ENCODE results near the gene RIT1.

RIT1 gene, protein sequence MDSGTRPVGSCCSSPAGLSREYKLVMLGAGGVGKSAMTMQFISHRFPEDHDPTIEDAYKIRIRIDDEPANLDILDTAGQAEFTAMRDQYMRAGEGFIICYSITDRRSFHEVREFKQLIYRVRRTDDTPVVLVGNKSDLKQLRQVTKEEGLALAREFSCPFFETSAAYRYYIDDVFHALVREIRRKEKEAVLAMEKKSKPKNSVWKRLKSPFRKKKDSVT

DNA sequence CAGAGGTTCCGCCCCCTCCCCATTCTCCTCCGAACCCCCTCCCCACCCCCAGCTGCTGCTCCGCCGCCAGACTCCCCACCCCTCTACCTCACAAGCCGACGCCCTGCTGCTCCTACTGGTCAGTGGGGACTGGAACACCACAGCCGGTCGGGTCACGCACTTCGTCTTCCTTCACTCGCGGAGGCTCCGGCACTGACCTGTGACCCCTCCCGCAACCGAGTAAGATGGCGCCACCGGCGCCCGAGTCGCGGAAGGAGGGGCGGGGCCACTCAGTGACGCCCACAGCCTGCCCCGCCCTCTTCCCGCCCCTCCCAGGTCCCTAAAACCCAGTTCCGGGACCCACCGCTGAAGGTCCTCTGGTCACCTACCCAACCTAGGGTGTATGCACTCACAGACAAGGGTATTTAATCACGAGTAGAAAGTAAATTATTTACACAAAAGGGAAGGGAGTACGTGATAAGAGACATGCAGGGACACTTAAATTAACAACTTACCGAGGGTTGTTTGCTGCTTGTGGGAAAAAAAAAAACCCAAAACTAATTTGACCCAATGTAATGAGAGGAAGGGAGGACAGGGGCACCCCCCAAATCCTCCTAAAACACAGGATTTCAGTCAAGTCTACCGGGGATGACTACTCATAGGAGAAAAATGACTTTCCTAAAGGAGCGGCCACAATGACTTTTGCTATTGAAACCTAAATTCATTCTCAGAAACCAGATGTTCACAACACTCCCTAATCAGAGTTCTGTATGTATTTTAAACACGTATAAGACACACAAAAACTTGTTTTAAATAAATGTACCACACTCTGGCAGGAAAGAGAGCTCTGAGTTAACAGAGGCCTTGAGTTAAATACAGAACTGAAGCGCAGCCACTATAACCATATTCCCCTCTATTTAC lies at the start of gene RIT1:
TSS of gene RIT1 (minus strand) at position 194 of the 900 bp plus-strand sequence. CDS start 588 bp downstream, outside the sequence.
- peak; percentile 83 for DNase-seq (ENCODE audit: low read depth)

DNA sequence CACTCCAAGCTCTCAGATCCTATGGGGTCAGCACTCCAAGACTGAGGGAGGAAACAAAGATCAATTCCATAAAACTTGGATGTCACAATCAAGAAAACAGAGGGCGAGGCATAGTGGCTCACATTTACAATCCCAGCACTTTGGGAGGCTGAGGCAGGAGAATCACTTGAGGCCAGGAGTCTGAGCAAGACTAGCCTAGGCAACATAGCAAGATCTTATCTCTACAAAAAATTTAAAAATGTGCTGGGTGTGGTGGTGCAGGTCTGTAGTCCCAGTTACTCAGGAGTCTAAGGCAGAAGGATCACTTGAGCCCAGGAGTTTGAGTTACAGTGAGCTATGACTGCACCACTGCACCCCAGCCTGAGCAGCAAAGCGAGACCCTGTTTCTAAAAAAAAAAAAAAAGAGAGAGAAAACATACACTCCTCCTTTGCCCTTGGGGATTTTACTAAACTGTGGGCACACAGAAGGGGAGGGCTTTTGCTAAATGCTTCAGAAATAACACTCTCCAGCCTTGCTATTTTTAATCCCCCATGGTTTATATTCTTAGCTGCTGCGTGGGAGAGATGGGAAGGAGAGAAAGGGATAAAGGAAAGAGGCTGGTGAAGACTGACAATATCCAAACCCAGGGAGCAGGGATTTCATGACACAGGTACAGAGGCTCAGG lies 49.1 kb upstream of the RIT1 start:
- no peak for DNase-seq (ENCODE audit: low read depth)

DNA sequence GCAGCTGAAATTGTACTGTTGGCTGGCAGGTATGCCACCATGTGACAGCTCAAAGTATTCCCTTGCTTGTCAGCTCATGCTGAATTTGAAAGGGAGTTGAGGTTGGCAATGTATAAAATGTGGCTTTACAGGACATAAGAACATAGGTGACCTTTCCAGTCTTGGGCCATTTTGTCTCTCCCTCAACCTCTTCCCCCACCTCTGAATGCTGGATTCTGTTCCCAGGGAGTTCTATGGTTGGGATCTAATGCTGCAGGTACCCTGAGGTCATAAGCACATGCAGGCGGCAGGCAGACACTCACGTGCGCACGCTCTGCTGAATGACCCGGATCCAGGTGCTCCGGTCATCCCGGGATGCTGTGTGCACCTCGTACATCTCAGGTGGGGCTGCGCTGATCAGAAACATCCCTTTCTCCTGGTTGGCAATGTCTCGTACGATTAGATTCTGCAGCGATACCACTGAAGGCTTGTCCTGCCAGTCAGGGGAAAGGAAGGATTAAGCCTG lies 46.3 kb upstream of the RIT1 start:
- no peak for DNase-seq (ENCODE audit: low read depth)

DNA sequence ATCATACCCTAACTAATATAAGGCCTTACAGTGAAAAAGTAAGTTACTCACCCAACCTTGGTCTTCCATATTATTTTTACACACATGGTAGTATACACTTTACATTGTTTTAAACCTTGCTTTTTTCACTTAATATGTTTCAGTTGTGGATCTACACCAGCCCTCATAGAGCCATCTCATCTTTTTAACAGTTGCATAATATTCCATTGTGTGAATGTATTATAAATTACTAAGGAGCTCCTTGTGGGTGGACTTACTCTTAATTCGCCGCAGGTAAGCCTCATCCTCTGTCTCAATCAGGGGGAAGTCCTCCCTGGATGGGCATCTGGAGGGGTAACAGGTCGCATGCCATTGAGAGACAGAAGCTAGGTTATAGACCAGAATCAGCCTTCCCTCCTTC lies 43.5 kb upstream of the RIT1 start:
- DNase-seq (ENCODE audit: low read depth): no peak

DNA sequence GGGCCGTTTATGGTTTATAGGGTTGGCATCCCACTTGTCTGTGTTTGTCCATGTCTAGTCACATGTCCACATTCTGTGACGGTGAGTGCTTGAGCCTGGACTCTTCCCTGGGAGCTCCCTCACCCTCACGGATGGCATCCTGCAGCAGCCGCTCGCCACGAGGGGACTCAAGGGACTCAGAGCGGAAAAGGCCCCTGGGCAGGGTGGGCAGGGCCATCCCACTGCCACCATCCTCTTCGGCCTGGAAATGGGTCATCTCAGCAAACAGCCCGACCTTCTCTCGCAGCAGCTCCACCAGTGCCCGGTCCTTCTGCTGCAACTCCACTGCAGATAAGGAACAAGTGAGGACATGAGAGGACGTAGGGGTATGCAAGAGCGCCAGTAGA lies 41.3 kb upstream of the RIT1 start:
- DNase-seq (ENCODE audit: low read depth): no peak

DNA sequence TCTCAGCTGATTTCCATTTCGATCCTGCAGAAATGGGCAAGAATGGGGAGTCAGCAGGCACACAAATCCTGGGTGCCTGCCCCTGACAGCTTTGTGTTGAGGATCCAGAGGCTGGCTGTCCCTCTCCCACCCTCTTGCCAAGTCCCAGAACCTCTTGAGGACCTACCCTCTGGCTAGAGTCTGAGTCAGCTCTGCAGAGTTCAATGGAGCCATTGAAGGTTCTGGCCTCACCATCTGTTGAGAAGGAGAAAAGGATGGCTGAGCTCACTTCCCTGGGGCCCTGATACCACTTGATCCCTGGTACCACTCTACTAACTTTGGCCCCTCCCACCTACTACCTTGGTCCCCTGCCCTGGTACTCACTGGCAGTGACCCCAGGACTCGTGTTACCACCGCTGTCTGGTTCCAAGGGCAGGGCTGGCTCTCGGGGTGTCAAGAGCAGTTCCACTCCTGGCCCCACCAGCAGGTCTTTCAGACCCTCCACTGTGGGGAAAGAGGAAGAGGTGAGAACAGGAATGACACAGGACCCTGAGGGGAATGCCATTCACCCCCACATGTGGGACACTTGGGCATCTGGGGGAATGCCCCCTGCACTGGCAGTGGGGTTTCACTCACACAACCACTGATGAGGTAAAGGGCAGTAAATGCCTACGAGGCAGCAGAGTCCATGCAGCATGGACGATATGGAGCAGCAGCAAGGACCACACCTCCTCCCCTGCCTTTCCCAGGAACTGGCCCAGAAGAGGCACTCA lies 40.8 kb upstream of the RIT1 start:
- DNase-seq (ENCODE audit: low read depth): no peak

DNA sequence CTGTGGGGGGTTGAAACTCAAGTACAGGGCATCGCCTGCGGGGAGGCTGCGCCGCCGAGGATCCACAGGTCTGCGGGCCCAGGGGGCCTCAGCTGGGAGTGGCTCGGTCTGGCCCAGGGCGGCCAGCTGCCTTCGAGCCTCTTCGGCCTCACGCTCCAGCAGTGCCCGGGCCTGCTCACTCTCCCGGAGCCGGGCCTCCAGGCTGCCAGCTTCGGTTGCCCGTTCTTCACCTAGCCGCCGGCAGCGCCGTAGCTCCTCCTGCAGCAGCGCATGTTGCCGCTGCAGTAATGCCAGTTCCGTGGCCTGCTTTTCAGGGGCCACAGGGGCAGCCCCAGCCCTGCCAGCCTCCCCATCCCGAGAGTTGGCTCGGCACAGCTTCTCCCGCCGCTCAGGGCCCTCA lies 39.7 kb upstream of the RIT1 start:
- DNase-seq (ENCODE audit: low read depth): no peak

DNA sequence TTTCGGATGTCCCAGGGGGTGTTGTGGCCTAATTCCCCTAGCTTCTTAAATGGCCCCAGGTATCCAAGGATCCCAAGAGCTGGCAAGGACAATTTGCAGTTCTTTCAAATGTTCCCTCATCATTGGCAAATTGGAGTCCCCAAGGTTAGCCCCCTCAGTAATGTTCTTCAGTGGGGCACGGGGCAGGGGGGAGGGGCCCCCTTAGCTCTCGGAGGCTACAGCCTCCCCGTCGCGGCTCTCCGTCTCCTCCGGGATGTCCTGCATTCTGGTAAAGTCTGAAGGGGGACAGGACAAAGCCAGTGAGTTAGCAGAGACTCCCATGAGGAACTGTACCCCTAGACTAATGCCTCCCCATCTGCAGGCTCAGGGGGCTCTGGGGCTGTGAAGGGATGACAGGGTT lies 36.6 kb upstream of the RIT1 start:
- DNase-seq (ENCODE audit: low read depth): no peak

DNA sequence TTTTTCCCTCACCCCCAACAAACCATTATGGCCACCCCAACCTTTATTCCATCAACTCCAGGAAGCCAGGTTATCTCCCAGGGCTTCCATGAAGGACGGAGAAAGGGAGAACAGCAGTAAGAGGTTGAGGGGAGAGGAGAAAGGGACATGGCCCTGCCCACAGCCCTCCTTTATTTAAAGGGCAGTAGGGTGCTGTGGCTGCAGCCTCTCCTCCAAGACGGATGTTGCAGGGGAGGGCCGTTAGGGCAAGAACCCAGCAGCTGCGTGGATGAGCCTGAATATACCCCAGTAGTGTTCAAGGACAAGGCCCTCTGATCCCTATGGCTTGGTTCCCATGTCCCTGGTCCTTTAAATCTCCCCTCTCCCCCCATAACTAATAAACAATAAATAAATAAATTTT lies 36.1 kb upstream of the RIT1 start:
- no peak for DNase-seq (ENCODE audit: low read depth)

DNA sequence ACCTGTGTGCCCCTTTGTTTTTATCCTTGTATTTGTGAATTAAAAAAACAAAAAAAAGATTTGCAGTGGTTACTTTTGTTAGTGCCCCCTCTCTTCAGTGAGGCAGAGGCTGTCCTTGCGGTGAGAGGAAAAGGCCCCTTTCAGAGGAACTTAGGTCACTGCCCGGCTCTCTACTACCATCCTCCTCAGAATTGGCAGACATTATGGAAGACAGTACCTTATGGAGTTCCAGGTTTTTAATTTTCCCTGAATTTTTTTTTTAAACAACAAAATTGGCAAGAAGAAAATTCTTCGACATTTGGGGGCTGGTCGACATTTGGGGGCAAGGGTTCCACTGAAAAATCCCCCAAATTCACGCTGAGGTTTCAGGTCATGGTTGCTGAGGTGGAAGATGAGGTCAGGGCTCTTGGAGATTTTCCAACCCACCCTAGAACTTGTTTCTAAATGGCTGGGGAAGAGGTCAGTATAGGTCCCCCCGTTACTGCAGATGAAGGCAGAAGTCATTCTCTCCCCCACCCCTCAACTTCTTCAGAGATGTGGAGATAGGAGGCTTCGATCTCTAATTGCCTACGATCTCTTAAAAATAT lies 35.6 kb upstream of the RIT1 start:
- no peak for DNase-seq (ENCODE audit: low read depth)

DNA sequence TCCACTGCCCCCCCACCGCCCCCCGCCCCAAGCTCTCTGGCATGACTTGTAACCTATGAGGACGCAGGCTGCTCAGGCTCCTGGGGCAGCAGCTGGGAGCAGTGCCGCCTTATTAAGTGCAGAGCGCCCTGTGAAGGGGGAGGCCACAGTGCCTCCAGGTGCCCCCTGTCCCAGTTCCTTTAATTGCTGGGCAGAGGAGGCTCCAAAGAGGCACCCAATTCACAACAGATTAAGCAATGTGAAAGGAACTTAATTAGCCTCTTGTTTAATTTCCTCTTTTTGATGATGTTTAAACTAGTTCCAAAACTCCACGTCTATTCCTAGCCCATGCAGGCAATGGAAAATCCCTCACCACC lies 33.3 kb upstream of the RIT1 start:
- DNase-seq (ENCODE audit: low read depth): peak; percentile 23

DNA sequence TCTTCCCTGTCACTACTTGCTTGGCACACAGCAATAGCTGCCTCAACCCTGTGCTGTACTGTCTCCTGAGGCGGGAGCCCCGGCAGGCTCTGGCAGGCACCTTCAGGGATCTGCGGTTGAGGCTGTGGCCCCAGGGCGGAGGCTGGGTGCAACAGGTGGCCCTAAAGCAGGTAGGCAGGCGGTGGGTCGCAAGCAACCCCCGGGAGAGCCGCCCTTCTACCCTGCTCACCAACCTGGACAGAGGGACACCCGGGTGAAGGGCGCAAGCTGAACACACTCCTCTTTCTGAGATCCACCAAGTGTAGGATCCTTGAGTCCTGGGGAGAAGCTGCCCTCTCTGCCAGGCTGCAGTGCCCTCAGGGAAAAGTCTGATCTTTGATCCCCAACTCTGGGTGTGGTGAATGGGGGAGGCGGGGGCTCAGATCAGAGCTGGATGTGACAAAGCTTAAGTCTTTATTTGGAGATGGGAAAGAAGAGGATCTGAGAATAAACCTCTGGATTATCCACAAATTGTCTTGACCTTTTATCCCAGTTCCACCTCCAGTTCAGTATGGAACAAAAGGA lies 31.5 kb upstream of the RIT1 start:
- peak; percentile 32 for DNase-seq (ENCODE audit: low read depth)

DNA sequence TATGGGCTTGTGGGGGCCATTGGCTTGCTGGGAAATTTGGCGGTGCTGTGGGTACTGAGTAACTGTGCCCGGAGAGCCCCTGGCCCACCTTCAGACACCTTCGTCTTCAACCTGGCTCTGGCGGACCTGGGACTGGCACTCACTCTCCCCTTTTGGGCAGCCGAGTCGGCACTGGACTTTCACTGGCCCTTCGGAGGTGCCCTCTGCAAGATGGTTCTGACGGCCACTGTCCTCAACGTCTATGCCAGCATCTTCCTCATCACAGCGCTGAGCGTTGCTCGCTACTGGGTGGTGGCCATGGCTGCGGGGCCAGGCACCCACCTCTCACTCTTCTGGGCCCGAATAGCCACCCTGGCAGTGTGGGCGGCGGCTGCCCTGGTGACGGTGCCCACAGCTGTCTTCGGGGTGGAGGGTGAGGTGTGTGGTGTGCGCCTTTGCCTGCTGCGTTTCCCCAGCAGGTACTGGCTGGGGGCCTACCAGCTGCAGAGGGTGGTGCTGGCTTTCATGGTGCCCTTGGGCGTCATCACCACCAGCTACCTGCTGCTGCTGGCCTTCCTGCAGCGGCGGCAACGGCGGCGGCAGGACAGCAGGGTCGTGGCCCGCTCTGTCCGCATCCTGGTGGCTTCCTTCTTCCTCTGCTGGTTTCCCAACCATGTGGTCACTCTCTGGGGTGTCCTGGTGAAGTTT lies 30.8 kb upstream of the RIT1 start:
- DNase-seq (ENCODE audit: low read depth): peak; percentile 30

DNA sequence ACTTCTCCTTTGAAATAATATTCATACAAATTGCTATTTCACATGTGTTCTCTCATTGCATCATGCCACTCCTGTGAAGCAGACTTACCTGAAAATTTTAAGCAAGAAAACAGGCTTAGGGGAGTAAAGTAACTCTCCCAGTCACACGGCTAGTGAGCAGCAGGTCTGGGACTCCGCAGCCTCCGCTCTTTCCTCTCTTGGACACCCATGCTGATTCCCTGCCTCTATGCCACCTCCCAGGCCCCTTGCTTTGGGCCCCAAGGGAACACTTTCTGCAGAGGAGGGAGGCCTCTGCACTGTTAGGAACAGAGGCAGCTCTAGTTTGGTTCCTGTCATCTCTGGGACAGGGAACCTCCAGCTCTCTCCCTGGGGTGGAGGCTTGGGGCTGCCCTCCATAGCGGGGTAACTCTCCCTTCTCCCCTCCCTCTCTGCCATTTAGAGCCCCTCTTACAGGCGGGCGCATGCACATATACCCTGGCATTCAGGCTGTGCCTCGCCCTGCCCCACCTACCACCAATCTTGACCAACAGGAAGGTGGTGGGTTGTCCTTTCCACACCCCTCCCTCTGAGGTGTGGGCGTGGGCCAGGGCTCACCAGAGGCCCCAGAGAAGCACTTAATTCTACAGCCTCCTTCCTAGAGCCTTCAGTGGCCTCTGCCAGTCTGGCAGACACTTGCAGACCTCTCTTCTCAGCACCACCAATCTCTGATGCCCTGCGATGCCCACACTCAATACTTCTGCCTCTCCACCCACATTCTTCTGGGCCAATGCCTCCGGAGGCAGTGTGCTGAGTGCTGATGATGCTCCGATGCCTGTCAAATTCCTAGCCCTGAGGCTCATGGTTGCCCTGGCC lies 30.1 kb upstream of the RIT1 start, which contains the start of gene RXFP4:
TSS of gene RXFP4 (plus strand) at position 646 of the 852 bp plus-strand sequence. CDS start at position 718, 72 bp downstream.
- DNase-seq (ENCODE audit: low read depth): peak; percentile 55

DNA sequence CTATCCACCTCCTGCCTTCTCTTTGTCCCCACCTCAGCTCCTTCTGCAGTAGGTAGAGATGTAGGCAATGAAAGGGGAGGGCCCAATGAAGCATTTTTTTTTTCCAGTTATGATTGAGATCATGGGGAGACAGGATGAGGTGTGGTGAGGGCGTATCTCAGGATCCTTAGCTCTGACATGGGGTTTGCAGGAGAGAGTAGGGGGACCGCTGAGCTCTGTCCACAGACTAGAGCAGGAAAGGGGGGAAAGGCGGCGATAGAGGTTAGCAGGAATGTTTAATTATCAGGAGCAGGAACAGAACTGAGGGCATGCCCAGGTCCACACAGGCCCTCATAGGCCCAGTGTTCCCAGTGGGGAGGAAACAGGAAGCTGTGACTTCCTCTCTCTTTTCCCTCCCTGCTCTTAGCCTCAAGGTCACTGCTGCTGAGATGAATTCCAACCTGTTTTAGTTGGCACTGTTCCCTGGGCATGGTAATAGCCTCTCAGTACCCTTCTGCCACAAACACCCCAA lies 29.4 kb upstream of the RIT1 start:
- DNase-seq (ENCODE audit: low read depth): peak; percentile 87

DNA sequence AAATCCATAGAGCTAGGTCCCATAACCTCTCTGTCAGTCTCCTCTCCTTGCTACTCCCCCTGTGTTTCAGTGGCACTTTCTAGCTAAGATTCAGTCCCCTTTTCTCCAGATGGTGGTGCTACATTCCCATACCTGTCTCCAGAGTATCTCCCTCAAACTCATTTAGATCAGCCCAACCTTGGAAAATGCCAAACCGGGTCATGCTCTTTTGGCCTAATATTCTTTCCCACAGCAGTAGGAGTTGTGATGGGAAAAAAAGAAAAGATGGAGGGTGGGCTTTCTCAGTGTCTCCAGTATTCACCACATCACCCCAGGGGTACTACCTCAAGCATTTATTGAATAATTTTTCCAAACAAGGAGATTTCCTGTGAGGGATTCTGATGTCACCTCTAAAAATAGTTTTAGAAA lies 27.1 kb upstream of the RIT1 start:
- DNase-seq (ENCODE audit: low read depth): peak; percentile 84

DNA sequence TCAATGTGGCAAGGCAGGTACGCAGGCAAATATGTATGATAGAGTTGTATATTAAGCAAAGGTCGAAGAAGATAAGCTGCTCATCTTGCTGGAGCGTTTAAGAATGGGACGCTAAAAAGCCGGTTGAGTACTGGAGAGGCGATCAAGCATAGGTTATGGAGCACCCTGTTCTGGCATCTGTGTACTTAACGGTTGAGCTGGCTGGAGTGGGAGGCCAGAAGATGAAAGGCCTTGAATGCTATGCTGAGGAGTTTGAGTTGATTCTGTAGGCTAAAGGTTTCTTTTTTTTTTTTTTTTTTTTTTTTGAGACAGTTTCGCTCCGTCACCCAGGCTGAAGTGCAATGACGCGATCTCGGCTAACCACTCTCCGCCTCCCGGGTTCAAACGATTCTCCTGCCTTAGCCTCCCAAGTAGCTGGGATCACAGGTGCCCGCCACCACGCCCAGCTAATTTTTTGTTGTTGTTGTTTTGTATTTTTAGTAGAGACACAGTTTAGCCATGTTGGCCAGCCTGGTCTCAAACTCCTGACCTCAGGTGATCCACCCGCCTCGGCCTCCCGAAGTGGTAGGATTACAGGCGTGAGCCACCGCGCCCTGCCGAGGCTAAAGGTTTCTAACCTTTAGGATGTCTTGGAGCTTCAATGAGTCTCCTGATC lies 23.9 kb upstream of the RIT1 start:
- DNase-seq (ENCODE audit: low read depth): no peak

DNA sequence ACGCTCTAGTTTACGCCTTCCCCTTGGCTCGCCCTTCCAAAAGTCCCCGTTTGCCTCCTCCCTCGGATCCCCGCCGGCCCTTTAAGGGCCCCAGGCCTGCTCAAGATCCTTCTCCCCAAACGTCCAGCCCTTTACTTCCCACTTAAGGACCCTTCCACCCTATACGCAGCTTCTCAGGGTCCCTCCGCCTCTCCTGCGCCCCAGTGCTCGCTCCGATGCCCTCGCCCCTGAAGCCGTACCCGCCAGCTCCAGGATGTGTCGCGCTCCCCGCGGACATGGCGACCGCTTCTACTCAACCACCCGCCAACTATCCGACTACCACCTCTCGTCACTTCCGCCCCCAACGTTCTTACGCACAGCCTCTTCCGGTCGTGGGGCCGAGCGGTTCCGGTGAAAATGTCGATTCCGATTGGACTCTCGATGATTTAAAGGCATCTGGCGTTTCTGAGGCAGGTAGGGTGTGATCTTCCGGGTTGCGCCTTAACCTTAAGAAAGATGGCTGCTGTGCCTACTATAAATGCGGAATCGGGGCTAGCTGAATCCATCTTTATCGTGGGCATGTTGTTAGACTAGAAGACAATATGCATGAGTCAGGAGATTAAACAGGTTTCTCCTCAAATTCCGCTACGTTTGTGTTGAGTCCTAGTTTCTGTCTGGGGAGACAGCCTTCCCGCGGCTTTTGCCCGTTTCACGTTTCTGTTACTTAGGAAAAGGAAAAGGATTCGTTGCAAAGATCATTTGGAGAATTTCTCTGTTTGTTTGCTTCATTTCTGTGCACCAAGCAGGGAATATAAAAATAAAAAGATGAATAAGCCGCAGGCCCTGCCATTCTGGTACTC lies 23.2 kb upstream of the RIT1 start, which contains the start of gene KHDC4:
TSS of gene KHDC4 (minus strand) at position 317 of the 839 bp plus-strand sequence. CDS start at position 277, 40 bp downstream.
- peak; percentile 99 for DNase-seq (ENCODE audit: low read depth)
